Activated CD8-positive, alpha-beta T cell treated with anti-CD3 and anti-CD28 coated beads for 36 hours (primary cell): ENCODE data around the gene RXRG. TPM values are rescaled to one million over a fixed set of nuclear protein-coding genes. Genes with fewer than 3 reads are reported as not detected.

Experiments
- ATAC-seq: fragments of 200-7000 bp; cut with Tn5 transposase; one replicate; pipeline ENCODE4 v1.10.0; 2021; ENCODE audit warnings: mild to moderate bottlenecking, moderate library complexity
- CTCF ChIA-PET: fragments of 350-600 bp; sonication (Branson Sonifier 250); formaldehyde crosslinking; loops from one replicate; lab custom pipeline; 2021; ENCODE audit warnings: antibody characterized with exemption; lab: Charles Lee
- POLR2A ChIA-PET: fragments of 350-600 bp; sonication (Branson Sonifier 250); formaldehyde crosslinking; loops from one replicate; lab custom pipeline; 2021; ENCODE audit warnings: antibody characterized with exemption; lab: Charles Lee
- DNase-seq: peaks from one replicate; pipeline ENCODE4 v3.0.0-alpha.2; 2020
- H3K27ac Mint-ChIP-seq: one replicate; pipeline ENCODE4 v1.8.0; 2021; ENCODE audit warnings: mild to moderate bottlenecking, mixed read lengths
- H3K27me3 Mint-ChIP-seq: one replicate; pipeline ENCODE4 v1.8.0; 2021; ENCODE audit warnings: mixed read lengths
- H3K36me3 Mint-ChIP-seq: one replicate; pipeline ENCODE4 v1.8.0; 2021; ENCODE audit warnings: low read depth, mixed read lengths
- H3K4me1 Mint-ChIP-seq: one replicate; pipeline ENCODE4 v1.8.0; 2021; ENCODE audit warnings: low read depth, mixed read lengths
- H3K4me3 Mint-ChIP-seq: one replicate; pipeline ENCODE4 v1.8.0; 2021; ENCODE audit warnings: mild to moderate bottlenecking, moderate library complexity, mixed read lengths
- H3K9me3 Mint-ChIP-seq: one replicate; pipeline ENCODE4 v1.8.0; 2021; ENCODE audit warnings: mixed read lengths
- CTCF ChIP-seq: fragments of 200-600 bp; IDR thresholded peaks from one replicate; pipeline ENCODE4 v1.8.0; 2022; ENCODE audit warnings: antibody characterized with exemption, mild to moderate bottlenecking
- intact Hi-C: fragments of 100-400 bp; cut with micrococcal nuclease; formaldehyde crosslinking; loops from one replicate; pipeline ENCODE4 v1.10.0; 2022
- total RNA-seq, 2 experiments: library from RNA; stranded (reverse); gene quantifications; one replicate each; pipeline ENCODE4 v1.2.3, GENCODE V29; 2021

RXRG gene
- total RNA-seq, 2 experiments from 2014 or later = not detected

DNA sequence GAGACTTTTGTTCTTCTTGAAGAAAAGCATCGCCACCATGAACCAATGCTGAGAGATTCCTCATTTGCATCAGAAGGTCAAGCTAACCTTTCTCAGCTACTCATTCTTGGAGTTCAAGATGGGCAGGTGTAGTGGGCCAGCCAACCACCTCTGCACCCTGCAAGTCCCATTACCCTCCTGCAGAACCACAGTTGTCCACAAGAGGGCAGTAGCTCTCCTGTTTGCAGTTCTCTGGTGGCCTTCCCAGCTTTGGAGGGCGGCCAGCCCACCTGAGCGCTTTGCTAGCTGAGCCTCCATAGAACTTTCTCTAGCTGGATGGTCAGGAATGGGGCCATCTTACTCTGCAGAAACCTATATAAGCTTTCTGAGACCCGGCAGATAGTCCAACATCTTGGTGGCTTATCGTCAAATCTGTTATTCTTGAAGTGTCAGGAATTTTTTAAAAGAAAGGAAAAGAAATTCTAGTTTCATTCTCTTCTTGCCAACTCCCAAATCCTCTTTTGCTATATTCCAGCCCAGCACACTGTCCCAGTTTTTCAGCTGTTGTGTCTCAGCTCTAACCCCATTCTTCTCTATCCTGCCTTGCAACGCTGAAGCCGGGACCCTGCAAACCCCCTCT lies 77.4 kb downstream of the RXRG start:
- POLR2A ChIA-PET = interaction anchor here (0.7 kb wide), 1 partner anchor 230 kb away, joined by 3 read pairs; no protein-coding TSS in a partner anchor
- Mint-ChIP-seq H3K27ac (no peak overlapping the region), H3K9me3 (no peaks in the 10 kb centered on the region), H3K4me3 (no peak overlapping the region), H3K36me3 (no peaks in the 10 kb centered on the region), H3K4me1 (no peaks in the 10 kb centered on the region), H3K27me3 (peaks cover 50% of the 10 kb centered on the region)
- ATAC-seq (peak; percentile 74), DNase-seq (peak; percentile 88)
- TF ChIP-seq CTCF = peak; percentile 92
- CTCF ChIA-PET = interaction anchor here (0.6 to 5.4 kb wide), 50 partner anchors 8 to 964 kb away, joined by 3 to 106 read pairs (median 4); partner anchors contain the start of gene LMX1A
- intact Hi-C loops = no loop called here

GRCh38 chr1:165365341-165365740 lies 79.6 kb downstream of the RXRG start:
- Mint-ChIP-seq H3K27me3 (peaks cover 48% of the 10 kb centered on the region), H3K4me1 (no peaks in the 10 kb centered on the region), H3K27ac (no peak overlapping the region), H3K4me3 (no peak overlapping the region), H3K36me3 (no peaks in the 10 kb centered on the region), H3K9me3 (no peaks in the 10 kb centered on the region)
- POLR2A ChIA-PET = no interaction called here
- DNase-seq (no peak), ATAC-seq (no peak)
- CTCF ChIA-PET = interaction anchor here (4.7 kb wide), 1 partner anchor 28 kb away, joined by 36 read pairs; no protein-coding TSS in a partner anchor
- no peak for TF ChIP-seq CTCF
- intact Hi-C loops = no loop called here

DNA sequence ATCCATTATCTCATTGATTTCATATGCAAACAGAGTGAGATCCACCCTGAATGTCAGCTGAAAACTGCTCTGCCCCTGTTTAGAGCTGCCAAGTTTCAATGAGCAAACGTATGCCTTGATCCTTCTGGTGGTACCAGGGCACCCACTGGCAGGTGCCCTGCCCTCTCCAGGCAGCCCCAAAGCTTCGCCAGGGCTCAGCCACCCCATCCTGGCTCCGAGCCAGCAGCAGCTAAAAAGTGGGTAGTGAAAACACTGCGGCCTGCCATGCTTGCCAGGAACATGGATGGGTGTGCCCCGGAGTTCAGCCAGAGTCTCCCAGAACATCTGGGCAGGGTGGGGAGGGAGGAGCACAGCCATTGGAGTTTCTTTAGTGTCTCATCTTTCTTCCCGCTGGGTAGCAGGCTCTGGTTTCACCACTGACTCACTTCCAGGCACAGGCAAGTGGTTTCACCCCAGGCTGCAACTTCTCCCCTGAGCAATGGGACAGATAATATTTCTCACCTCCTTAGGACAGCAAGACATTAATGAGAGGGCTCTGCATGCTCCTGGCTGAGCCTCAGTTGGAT lies 80.3 kb downstream of the RXRG start:
- intact Hi-C loops = no loop called here
- no peak for ATAC-seq
- H3K27me3 Mint-ChIP-seq = peaks cover 48% of the 10 kb centered on the region
- no peaks in the 10 kb centered on the region for H3K36me3 Mint-ChIP-seq
- H3K27ac Mint-ChIP-seq = no peak overlapping the region
- H3K9me3 Mint-ChIP-seq = no peaks in the 10 kb centered on the region
- TF ChIP-seq CTCF = no peak
- CTCF ChIA-PET = interaction anchor here (1.1 kb wide), 1 partner anchor 25 kb away, joined by 3 read pairs; no protein-coding TSS in a partner anchor
- H3K4me1 Mint-ChIP-seq = no peaks in the 10 kb centered on the region
- no peak for DNase-seq
- no peak overlapping the region for H3K4me3 Mint-ChIP-seq
- POLR2A ChIA-PET = no interaction called here

DNA sequence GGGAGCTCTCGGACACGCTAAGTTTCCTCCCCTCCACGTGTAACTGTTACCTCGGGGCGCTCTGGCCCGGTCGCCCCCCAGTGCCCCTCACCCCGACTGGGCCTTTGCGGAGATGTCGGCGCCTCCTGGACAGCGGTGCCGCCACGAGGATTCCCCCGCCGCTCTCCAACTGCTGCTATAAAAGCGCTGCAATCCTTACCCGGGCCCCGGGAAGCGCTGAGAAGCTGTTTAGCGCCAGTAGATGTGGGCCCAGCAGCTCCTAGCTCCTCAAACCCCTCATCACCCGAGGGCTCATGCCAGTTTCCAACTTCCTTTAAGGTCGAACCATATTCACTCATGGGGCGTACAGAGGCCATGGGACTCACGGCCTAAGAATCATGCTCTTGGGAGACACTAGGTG lies 88.0 kb downstream of the RXRG start:
- POLR2A ChIA-PET = no interaction called here
- DNase-seq (no peak), ATAC-seq (no peak)
- no peaks in the 10 kb centered on the region for H3K36me3 Mint-ChIP-seq
- no peak overlapping the region for H3K27ac Mint-ChIP-seq
- intact Hi-C loops = loop anchor here (10.0 kb wide), 2 partner anchors 122 to 212 kb away; no protein-coding TSS in a partner anchor
- no peak overlapping the region for H3K4me3 Mint-ChIP-seq
- CTCF ChIA-PET = interaction anchor here (1.6 to 5.5 kb wide), 2 partner anchors 12 to 244 kb away, joined by 3 to 35 read pairs; no protein-coding TSS in a partner anchor
- peaks cover 68% of the 10 kb centered on the region for H3K27me3 Mint-ChIP-seq
- no peaks in the 10 kb centered on the region for H3K9me3 Mint-ChIP-seq
- TF ChIP-seq CTCF = no peak
- peaks cover 5% of the 10 kb centered on the region for H3K4me1 Mint-ChIP-seq
